ENCODE results near the gene PTPRK. TPM values are rescaled to one million over a fixed set of nuclear protein-coding genes. Genes with fewer than 3 reads are reported as not detected.

Gene PTPRK
- total and polyA plus RNA-seq, 10 of the 15 experiments (the other 5 are each of a cell fraction or from before 2014, with no cell fraction given): 0.23 to 1.9 (median 0.55) TPM

DNA sequence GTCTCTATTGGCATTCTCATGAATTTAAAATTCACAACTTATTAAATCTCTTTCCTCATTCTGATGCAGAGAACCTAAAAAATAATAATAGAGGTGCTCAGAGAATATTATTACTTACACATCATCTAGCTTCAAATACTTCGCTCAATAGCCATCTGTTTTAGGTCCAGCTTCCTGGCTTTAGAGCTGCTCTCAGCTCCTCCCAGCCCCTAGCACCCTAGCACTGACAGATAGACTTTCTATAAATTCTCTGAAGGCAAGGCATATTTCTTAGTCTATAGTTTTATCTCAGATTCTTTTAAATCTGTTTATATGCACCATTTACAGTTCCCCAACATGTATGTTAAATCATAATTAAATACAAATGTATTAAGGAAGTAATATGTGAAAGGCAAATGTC is 281.3 kb downstream of the PTPRK start:
- TF ChIP-seq, protein P1, sequence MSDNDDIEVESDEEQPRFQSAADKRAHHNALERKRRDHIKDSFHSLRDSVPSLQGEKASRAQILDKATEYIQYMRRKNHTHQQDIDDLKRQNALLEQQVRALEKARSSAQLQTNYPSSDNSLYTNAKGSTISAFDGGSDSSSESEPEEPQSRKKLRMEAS (IDR thresholded peaks at IDR 0.05; ENCODE audit: low read depth, low read length): no peak
- TF ChIP-seq SP1 (IDR thresholded peaks at IDR 0.05; ENCODE audit: low read depth, low read length) (no peak), MEF2A (IDR thresholded peaks at IDR 0.05; ENCODE audit: insufficient read depth, low read depth, low read length) (no peak), KLF5 (IDR thresholded peaks at IDR 0.05; ENCODE audit: partially characterized antibody) (no peak), ASH2L (IDR thresholded peaks at IDR 0.05; ENCODE audit: borderline replicate concordance, low read depth) (no peak), CBX5 (IDR thresholded peaks at IDR 0.05; ENCODE audit: low read depth) (no peak), BCL11A (IDR thresholded peaks at IDR 0.05; ENCODE audit: low read depth, low read length) (no peak), POLR2A (IDR thresholded peaks at IDR 0.05; ENCODE audit: low read depth, low read length) (no peak), RBBP5 (conservative IDR thresholded peaks at IDR 0.05) (no peak), SPI1 (IDR thresholded peaks at IDR 0.05; ENCODE audit: borderline replicate concordance, insufficient read depth, low read depth, low read length) (no peak), HDAC2 (IDR thresholded peaks at IDR 0.05) (no peak), IKZF2 (IDR thresholded peaks at IDR 0.05) (no peak)
- TF ChIP-seq, protein P2, sequence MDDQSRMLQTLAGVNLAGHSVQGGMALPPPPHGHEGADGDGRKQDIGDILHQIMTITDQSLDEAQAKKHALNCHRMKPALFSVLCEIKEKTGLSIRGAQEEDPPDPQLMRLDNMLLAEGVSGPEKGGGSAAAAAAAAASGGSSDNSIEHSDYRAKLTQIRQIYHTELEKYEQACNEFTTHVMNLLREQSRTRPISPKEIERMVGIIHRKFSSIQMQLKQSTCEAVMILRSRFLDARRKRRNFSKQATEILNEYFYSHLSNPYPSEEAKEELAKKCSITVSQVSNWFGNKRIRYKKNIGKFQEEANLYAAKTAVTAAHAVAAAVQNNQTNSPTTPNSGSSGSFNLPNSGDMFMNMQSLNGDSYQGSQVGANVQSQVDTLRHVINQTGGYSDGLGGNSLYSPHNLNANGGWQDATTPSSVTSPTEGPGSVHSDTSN (IDR thresholded peaks at IDR 0.05; ENCODE audit: insufficient replicate concordance, low read depth, low read length): no peak
- TF ChIP-seq, protein P3, sequence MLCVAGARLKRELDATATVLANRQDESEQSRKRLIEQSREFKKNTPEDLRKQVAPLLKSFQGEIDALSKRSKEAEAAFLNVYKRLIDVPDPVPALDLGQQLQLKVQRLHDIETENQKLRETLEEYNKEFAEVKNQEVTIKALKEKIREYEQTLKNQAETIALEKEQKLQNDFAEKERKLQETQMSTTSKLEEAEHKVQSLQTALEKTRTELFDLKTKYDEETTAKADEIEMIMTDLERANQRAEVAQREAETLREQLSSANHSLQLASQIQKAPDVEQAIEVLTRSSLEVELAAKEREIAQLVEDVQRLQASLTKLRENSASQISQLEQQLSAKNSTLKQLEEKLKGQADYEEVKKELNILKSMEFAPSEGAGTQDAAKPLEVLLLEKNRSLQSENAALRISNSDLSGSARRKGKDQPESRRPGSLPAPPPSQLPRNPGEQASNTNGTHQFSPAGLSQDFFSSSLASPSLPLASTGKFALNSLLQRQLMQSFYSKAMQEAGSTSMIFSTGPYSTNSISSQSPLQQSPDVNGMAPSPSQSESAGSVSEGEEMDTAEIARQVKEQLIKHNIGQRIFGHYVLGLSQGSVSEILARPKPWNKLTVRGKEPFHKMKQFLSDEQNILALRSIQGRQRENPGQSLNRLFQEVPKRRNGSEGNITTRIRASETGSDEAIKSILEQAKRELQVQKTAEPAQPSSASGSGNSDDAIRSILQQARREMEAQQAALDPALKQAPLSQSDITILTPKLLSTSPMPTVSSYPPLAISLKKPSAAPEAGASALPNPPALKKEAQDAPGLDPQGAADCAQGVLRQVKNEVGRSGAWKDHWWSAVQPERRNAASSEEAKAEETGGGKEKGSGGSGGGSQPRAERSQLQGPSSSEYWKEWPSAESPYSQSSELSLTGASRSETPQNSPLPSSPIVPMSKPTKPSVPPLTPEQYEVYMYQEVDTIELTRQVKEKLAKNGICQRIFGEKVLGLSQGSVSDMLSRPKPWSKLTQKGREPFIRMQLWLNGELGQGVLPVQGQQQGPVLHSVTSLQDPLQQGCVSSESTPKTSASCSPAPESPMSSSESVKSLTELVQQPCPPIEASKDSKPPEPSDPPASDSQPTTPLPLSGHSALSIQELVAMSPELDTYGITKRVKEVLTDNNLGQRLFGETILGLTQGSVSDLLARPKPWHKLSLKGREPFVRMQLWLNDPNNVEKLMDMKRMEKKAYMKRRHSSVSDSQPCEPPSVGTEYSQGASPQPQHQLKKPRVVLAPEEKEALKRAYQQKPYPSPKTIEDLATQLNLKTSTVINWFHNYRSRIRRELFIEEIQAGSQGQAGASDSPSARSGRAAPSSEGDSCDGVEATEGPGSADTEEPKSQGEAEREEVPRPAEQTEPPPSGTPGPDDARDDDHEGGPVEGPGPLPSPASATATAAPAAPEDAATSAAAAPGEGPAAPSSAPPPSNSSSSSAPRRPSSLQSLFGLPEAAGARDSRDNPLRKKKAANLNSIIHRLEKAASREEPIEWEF (IDR thresholded peaks at IDR 0.05; ENCODE audit: insufficient replicate concordance, low read depth, low read length): no peak
- TF ChIP-seq, protein P4, sequence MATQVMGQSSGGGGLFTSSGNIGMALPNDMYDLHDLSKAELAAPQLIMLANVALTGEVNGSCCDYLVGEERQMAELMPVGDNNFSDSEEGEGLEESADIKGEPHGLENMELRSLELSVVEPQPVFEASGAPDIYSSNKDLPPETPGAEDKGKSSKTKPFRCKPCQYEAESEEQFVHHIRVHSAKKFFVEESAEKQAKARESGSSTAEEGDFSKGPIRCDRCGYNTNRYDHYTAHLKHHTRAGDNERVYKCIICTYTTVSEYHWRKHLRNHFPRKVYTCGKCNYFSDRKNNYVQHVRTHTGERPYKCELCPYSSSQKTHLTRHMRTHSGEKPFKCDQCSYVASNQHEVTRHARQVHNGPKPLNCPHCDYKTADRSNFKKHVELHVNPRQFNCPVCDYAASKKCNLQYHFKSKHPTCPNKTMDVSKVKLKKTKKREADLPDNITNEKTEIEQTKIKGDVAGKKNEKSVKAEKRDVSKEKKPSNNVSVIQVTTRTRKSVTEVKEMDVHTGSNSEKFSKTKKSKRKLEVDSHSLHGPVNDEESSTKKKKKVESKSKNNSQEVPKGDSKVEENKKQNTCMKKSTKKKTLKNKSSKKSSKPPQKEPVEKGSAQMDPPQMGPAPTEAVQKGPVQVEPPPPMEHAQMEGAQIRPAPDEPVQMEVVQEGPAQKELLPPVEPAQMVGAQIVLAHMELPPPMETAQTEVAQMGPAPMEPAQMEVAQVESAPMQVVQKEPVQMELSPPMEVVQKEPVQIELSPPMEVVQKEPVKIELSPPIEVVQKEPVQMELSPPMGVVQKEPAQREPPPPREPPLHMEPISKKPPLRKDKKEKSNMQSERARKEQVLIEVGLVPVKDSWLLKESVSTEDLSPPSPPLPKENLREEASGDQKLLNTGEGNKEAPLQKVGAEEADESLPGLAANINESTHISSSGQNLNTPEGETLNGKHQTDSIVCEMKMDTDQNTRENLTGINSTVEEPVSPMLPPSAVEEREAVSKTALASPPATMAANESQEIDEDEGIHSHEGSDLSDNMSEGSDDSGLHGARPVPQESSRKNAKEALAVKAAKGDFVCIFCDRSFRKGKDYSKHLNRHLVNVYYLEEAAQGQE (IDR thresholded peaks at IDR 0.05; ENCODE audit: low read depth, low read length): no peak
- WGBS (ENCODE audit: insufficient coverage, insufficient replicate concordance, low lambda C conversion rate, missing lambda C conversion rate): 29% methylated on average over 1 of the region's 1 CpG
- FAIRE-seq (no peak), ATAC-seq (peak; percentile 45; the same call in 2 of the 3 replicates), DNase-seq (ENCODE audit: low read depth, low spot score) (no peak)
- in situ Hi-C loops (cut with MboI): no loop called here
- BruUV-seq (replicated peaks): no TSS peak
- CTCF ChIA-PET: no interaction called here
- Histone ChIP-seq H3K36me3 (ENCODE audit: control insufficient read depth in 2 of 2, insufficient read depth in 2 of 2, low read length in 1 of 2) (no peaks in the 10 kb centered on the region), H3K4me3 (no peak overlapping the region), H3K79me2 (ENCODE audit: control insufficient read depth, insufficient read depth, low read length) (no peaks in the 10 kb centered on the region), H2AFZ (ENCODE audit: control insufficient read depth, low read depth, low read length) (no peak overlapping the region), H4K20me1 (ENCODE audit: control insufficient read depth, insufficient read depth) (no peaks in the 10 kb centered on the region), H3K4me2 (ENCODE audit: control insufficient read depth, insufficient read depth) (no peak overlapping the region), H3K9me3 (replicated peaks; ENCODE audit: control insufficient read depth, insufficient read depth, low read length) (no peaks in the 10 kb centered on the region), H3K9ac (ENCODE audit: control insufficient read depth, insufficient read depth, low read length) (no peak overlapping the region), H3K27me3 (replicated peaks in 1 of 2; ENCODE audit: control insufficient read depth in 2 of 2, insufficient read depth in 2 of 2, low read length in 1 of 2) (no peaks in the 10 kb centered on the region), H3K27ac (ENCODE audit: control insufficient read depth, insufficient read depth) (no peak overlapping the region), H3K4me1 (ENCODE audit: control insufficient read depth, insufficient read depth, low read length) (no peaks in the 10 kb centered on the region)
- RAD21 ChIA-PET (ENCODE audit: unreplicated experiment): interaction anchor here (0.6 kb wide), 1 partner anchor 357 kb away, joined by 3 read pairs; no protein-coding TSS in a partner anchor
- SMC1A ChIA-PET (ENCODE audit: uncharacterized antibody, unreplicated experiment): no interaction called here
- intact Hi-C loops (cut with micrococcal nuclease; ENCODE audit: unreplicated experiment): no loop called here
- POLR2A ChIA-PET: no interaction called here

Data from GM12878 (cell line).